KMS-11 (cell line): ENCODE measurements around the gene NUPR2.
"Not testable (repeated sequence)": the region's sequence is repeated elsewhere in the genome, so short reads cannot be mapped to it uniquely, and the experiment has no call there.

Experiments
- H2AFZ ChIP-seq: fragments of 200-600 bp; sonication (generic); 2 replicates; pipeline ENCODE4 v1.6.1; 2016; ENCODE audit warnings: antibody characterized with exemption, mixed run types, low read depth
- H3K27ac ChIP-seq: fragments of 200-600 bp; sonication (generic); 2 replicates; pipeline ENCODE4 v1.6.1; 2016; ENCODE audit warnings: mild to moderate bottlenecking, mixed run types
- H3K27me3 ChIP-seq: fragments of 200-600 bp; sonication (generic); 2 replicates; pipeline ENCODE4 v1.6.1; 2017; ENCODE audit warnings: mild to moderate bottlenecking, low read depth, mixed run types, moderate library complexity; ENCODE audit not compliant: insufficient read depth
- H3K36me3 ChIP-seq: fragments of 200-600 bp; sonication (generic); 2 replicates; pipeline ENCODE4 v1.6.1; 2017; ENCODE audit warnings: mild to moderate bottlenecking, mixed run types; ENCODE audit not compliant: insufficient read depth
- H3K4me1 ChIP-seq: fragments of 200-600 bp; sonication (generic); 2 replicates; pipeline ENCODE4 v1.6.1; 2016; ENCODE audit warnings: mild to moderate bottlenecking, low read depth, mixed run types; ENCODE audit not compliant: poor library complexity, severe bottlenecking
- H3K4me2 ChIP-seq: fragments of 200-600 bp; sonication (generic); 2 replicates; pipeline ENCODE4 v1.7.0; 2016; ENCODE audit warnings: mild to moderate bottlenecking, mixed run types
- H3K4me3 ChIP-seq: fragments of 200-600 bp; sonication (generic); IDR thresholded peaks from 2 replicates; pipeline ENCODE4 v1.6.1; 2017; ENCODE audit warnings: low read depth, low read length, mixed read lengths; ENCODE audit not compliant: insufficient read depth
- H3K79me2 ChIP-seq: fragments of 200-600 bp; sonication (generic); 2 replicates; pipeline ENCODE4 v1.6.1; 2016; ENCODE audit warnings: low read depth, mixed run types; ENCODE audit not compliant: insufficient read depth
- H3K9ac ChIP-seq: fragments of 200-600 bp; sonication (generic); 2 replicates; pipeline ENCODE4 v1.6.1; 2016; ENCODE audit warnings: mild to moderate bottlenecking, mixed run types
- H4K20me1 ChIP-seq: fragments of 200-600 bp; sonication (generic); 2 replicates; pipeline ENCODE4 v1.6.1; 2016; ENCODE audit warnings: mild to moderate bottlenecking, mixed run types; ENCODE audit not compliant: insufficient read depth
- CTCF ChIP-seq: fragments of 200-600 bp; sonication (generic); conservative IDR thresholded peaks from 2 replicates; pipeline ENCODE4 v1.6.1; 2017; ENCODE audit warnings: low read depth, mild to moderate bottlenecking, antibody characterized with exemption, low read length, moderate library complexity, mixed read lengths

NUPR2 gene

GRCh38 chr7:56125831-56126230 is 9.6 kb upstream of the NUPR2 start:
- no peaks in the 10 kb centered on the region for H4K20me1 ChIP-seq
- no peak overlapping the region for H3K4me2 ChIP-seq
- no peak overlapping the region for H2AFZ ChIP-seq
- H3K79me2 ChIP-seq: no peaks in the 10 kb centered on the region
- H3K27ac ChIP-seq: peak overlapping the region; percentile 76
- no peak overlapping the region for H3K9ac ChIP-seq
- H3K4me1 ChIP-seq: peaks cover 26% of the 10 kb centered on the region
- no peaks in the 10 kb centered on the region for H3K36me3 ChIP-seq
- TF ChIP-seq CTCF: no peak
- no peak overlapping the region for H3K4me3 ChIP-seq
- no peaks in the 10 kb centered on the region for H3K27me3 ChIP-seq

DNA sequence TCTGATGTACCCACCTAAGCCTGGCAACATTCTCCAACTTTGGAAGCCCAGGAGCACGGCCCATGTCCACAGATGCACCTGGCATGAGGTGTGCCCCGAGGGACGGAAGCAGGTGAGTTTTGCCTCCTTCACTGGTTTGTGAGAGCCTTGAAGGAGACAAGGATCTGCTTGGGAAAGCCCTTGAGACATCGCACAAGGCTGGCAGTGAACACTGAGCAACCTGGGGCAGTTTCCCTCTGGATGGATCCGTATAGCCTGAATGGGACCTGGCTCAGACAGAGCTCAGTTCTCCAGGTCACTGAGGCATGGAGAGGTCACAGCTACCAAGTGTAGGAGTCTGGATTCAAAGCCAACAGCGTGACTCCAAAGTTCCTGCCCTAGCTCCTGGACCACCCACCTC is 8.8 kb upstream of the NUPR2 start:
- Histone ChIP-seq H3K4me3 (no peak overlapping the region), H3K27ac (no peak overlapping the region), H2AFZ (no peak overlapping the region), H3K27me3 (no peaks in the 10 kb centered on the region), H3K9ac (no peak overlapping the region), H3K79me2 (no peaks in the 10 kb centered on the region), H3K4me2 (no peak overlapping the region), H3K4me1 (peaks cover 26% of the 10 kb centered on the region), H4K20me1 (no peaks in the 10 kb centered on the region), H3K36me3 (no peaks in the 10 kb centered on the region)
- TF ChIP-seq CTCF: no peak

GRCh38 chr7:56121440-56121839 is 5.2 kb upstream of the NUPR2 start:
- Histone ChIP-seq H3K4me1 (peaks cover 7% of the 10 kb centered on the region), H3K9ac (no peak overlapping the region), H2AFZ (no peak overlapping the region), H3K27me3 (no peaks in the 10 kb centered on the region), H3K36me3 (no peaks in the 10 kb centered on the region), H3K79me2 (no peaks in the 10 kb centered on the region), H3K27ac (no peak overlapping the region), H4K20me1 (no peaks in the 10 kb centered on the region), H3K4me3 (no peak overlapping the region), H3K4me2 (no peak overlapping the region)
- no peak for TF ChIP-seq CTCF

DNA sequence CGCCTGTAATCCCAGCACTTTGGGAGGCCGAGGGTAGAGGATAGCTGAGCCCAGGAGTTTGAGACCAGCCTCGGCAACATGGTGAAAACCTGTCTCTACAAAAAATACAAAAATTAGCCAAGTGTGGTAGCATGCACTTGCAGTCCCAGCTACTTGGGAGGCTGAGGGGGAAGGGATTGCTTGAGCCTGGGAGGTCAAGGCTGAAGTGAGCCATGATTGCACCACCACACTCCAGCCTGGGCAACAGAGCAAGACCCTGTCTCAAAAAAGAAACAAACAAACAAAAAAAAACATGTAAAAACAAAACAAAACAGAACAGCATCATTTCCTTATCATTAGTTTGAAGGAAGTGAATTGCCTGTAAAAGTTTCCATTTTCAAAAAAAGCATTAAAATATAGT is 4.0 kb downstream of the NUPR2 start:
- not testable (repeated sequence) for H3K9ac ChIP-seq, H3K27ac ChIP-seq, H4K20me1 ChIP-seq, H3K27me3 ChIP-seq, H2AFZ ChIP-seq, H3K79me2 ChIP-seq, H3K4me1 ChIP-seq, H3K4me3 ChIP-seq, H3K4me2 ChIP-seq, H3K36me3 ChIP-seq

GRCh38 chr7:56110611-56111010 is 5.6 kb downstream of the NUPR2 start:
- H4K20me1 ChIP-seq: no peaks in the 10 kb centered on the region
- H2AFZ ChIP-seq: no peak overlapping the region
- no peaks in the 10 kb centered on the region for H3K36me3 ChIP-seq
- no peaks in the 10 kb centered on the region for H3K27me3 ChIP-seq
- H3K4me2 ChIP-seq: no peak overlapping the region
- H3K4me1 ChIP-seq: peaks cover 13% of the 10 kb centered on the region
- no peak overlapping the region for H3K9ac ChIP-seq
- H3K4me3 ChIP-seq: no peak overlapping the region
- peaks cover 7% of the 10 kb centered on the region for H3K79me2 ChIP-seq
- H3K27ac ChIP-seq: no peak overlapping the region
- no peak for TF ChIP-seq CTCF
